Measurements from ENCODE around the gene GRID1.

DNA sequence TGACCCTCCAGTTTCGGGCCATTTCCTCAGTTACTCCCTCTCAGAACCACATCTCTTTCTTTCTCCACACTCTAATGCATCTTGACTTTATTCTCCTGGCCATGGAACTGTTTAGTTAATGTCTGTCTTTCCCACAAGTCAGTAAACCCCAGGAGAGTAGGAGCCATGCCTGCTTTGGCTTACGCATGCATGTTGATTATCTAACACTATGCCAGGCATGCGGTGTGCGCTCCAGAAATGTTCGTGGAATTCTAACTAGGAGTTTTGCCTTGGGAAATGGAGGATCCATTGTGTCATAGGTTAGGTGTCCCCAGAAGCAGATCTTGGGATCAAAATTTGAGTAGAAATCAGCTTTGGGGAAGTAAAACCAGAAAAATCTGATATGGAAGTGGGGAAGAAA is 308.9 kb downstream of the GRID1 start:
- TF ChIP-seq POLR2A (IDR thresholded peaks at IDR 0.05), result no peak
- TF ChIP-seq, protein P1, sequence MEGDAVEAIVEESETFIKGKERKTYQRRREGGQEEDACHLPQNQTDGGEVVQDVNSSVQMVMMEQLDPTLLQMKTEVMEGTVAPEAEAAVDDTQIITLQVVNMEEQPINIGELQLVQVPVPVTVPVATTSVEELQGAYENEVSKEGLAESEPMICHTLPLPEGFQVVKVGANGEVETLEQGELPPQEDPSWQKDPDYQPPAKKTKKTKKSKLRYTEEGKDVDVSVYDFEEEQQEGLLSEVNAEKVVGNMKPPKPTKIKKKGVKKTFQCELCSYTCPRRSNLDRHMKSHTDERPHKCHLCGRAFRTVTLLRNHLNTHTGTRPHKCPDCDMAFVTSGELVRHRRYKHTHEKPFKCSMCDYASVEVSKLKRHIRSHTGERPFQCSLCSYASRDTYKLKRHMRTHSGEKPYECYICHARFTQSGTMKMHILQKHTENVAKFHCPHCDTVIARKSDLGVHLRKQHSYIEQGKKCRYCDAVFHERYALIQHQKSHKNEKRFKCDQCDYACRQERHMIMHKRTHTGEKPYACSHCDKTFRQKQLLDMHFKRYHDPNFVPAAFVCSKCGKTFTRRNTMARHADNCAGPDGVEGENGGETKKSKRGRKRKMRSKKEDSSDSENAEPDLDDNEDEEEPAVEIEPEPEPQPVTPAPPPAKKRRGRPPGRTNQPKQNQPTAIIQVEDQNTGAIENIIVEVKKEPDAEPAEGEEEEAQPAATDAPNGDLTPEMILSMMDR (IDR thresholded peaks at IDR 0.05), result no peak
